CD4-positive, CD25-positive, alpha-beta regulatory T cell (primary cell): ENCODE measurements around the gene MRPS27. TPM values are rescaled to one million over a fixed set of nuclear protein-coding genes. Genes with fewer than 3 reads are reported as not detected.

Experiments used
- ATAC-seq, 2 donors: fragments of 150-1000 bp; cut with Tn5 transposase; one replicate each; pipeline ENCODE4 v1.10.0; 2021; ENCODE audit warnings: low read depth in 2 of 2, moderate number of reproducible peaks in 2 of 2, moderate library complexity in 1 of 2
- DNase-seq, 3 donors: peaks; one replicate each; pipeline versions ENCODE4 v3.0.0 to v3.0.0-alpha.2; 2012 to 2022; ENCODE audit warnings: mixed read lengths in 1 of 3
- H3K27ac ChIP-seq: one replicate; pipeline ENCODE4 v1.7.0; 2013; ENCODE audit warnings: mild to moderate bottlenecking, low read length; ENCODE audit not compliant: insufficient read depth, poor library complexity, severe bottlenecking
- H3K27me3 ChIP-seq: one replicate; pipeline ENCODE4 v1.7.0; 2013; ENCODE audit warnings: low read length; ENCODE audit not compliant: control insufficient read depth, insufficient read depth
- H3K36me3 ChIP-seq: one replicate; pipeline ENCODE4 v1.7.0; 2013; ENCODE audit warnings: mild to moderate bottlenecking, low read length, moderate library complexity; ENCODE audit not compliant: control insufficient read depth, insufficient read depth
- H3K4me1 ChIP-seq: 2 replicates; pipeline ENCODE4 v1.7.0; 2013; ENCODE audit warnings: mild to moderate bottlenecking, low read length; ENCODE audit not compliant: insufficient read depth, control insufficient read depth, poor library complexity, severe bottlenecking
- H3K4me3 ChIP-seq: one replicate; pipeline ENCODE4 v1.7.0; 2013; ENCODE audit warnings: low read depth, mild to moderate bottlenecking, low read length, moderate library complexity
- H3K9me3 ChIP-seq, 2 experiments: 1 replicate in 1 of 2; 2 replicates in 1 of 2; pipeline ENCODE4 v1.7.0; 2013; ENCODE audit warnings: low read length in 2 of 2, mild to moderate bottlenecking in 1 of 2, moderate library complexity in 1 of 2; ENCODE audit not compliant: control insufficient read depth in 2 of 2
- H3K27ac Mint-ChIP-seq, 3 donors: one replicate each; pipeline ENCODE4 v1.8.0; 2020 to 2022; ENCODE audit warnings: mild to moderate bottlenecking in 3 of 3, mixed read lengths in 3 of 3, moderate library complexity in 2 of 3
- H3K27me3 Mint-ChIP-seq: one replicate; pipeline ENCODE4 v1.8.0; 2022; ENCODE audit warnings: mild to moderate bottlenecking, mixed read lengths
- H3K36me3 Mint-ChIP-seq: one replicate; pipeline ENCODE4 v1.8.0; 2020; ENCODE audit warnings: mixed read lengths
- H3K4me1 Mint-ChIP-seq, 4 donors: one replicate each; pipeline ENCODE4 v1.8.0; 2020 to 2022; ENCODE audit warnings: mixed read lengths in 4 of 4, mild to moderate bottlenecking in 1 of 4
- H3K4me3 Mint-ChIP-seq, 4 donors: one replicate each; pipeline ENCODE4 v1.8.0; 2020 to 2022; ENCODE audit warnings: mild to moderate bottlenecking in 4 of 4, mixed read lengths in 4 of 4, moderate library complexity in 3 of 4
- H3K9me3 Mint-ChIP-seq, 7 donors: one replicate each; pipeline ENCODE4 v1.8.0; 2020 to 2022; ENCODE audit warnings: mixed read lengths in 7 of 7, mild to moderate bottlenecking in 3 of 7, moderate library complexity in 2 of 7
- polyA plus RNA-seq, 4 donors: library from polyadenylated mRNA; unstranded; fragments of 300-500 nt; fragmentation: Illumina TruSeq; gene quantifications; one replicate each; pipeline ENCODE4 v1.2.3, GENCODE V29; 2021
- total RNA-seq: library from RNA; stranded (reverse); gene quantifications from one replicate; pipeline ENCODE4 v1.2.3, GENCODE V29; 2022

MRPS27 gene
- total and polyA plus RNA-seq, 5 donors from 2014 or later = 36.2 to 53.1 (median 42.5) TPM

- peaks cover 11 to 25% (median 18%) of the 10 kb centered on the region in 4 donors for H3K4me1 Mint-ChIP-seq
- no peaks in the 10 kb centered on the region for H3K9me3 ChIP-seq
- peaks cover 6% of the 10 kb centered on the region for H3K4me1 ChIP-seq
- H3K27ac ChIP-seq = no peak overlapping the region
- H3K4me3 Mint-ChIP-seq = no peak overlapping the region
- no peaks in the 10 kb centered on the region for H3K27me3 ChIP-seq
- H3K4me3 ChIP-seq = no peak overlapping the region
- no peaks in the 10 kb centered on the region for H3K9me3 Mint-ChIP-seq
- H3K36me3 ChIP-seq = peaks cover 11% of the 10 kb centered on the region
- H3K27ac Mint-ChIP-seq = no peak overlapping the region
- no peaks in the 10 kb centered on the region for H3K27me3 Mint-ChIP-seq
- ATAC-seq = no peak
- DNase-seq = no peak
- peaks cover 23% of the 10 kb centered on the region for H3K36me3 Mint-ChIP-seq
Measured at GRCh38 chr5:72252574-72253155, 67.4 kb downstream of the MRPS27 start.

- H3K9me3 ChIP-seq = no peaks in the 10 kb centered on the region
- H3K27ac ChIP-seq = no peak overlapping the region
- H3K4me1 ChIP-seq = peaks cover 6% of the 10 kb centered on the region
- Mint-ChIP-seq H3K4me3 (no peak overlapping the region), H3K27me3 (no peaks in the 10 kb centered on the region), H3K27ac (no peak overlapping the region), H3K4me1 (peaks cover 11 to 22% (median 16%) of the 10 kb centered on the region in 4 donors), H3K36me3 (peaks cover 19% of the 10 kb centered on the region), H3K9me3 (no peaks in the 10 kb centered on the region)
- H3K36me3 ChIP-seq = peaks cover 9% of the 10 kb centered on the region
- ATAC-seq (no peak), DNase-seq (no peak)
- H3K4me3 ChIP-seq = no peak overlapping the region
- no peaks in the 10 kb centered on the region for H3K27me3 ChIP-seq
Measured at GRCh38 chr5:72252008-72252407, 68.0 kb downstream of the MRPS27 start.

GRCh38 chr5:72251386-72251785 lies 68.7 kb downstream of the MRPS27 start:
- Mint-ChIP-seq H3K4me3 (no peak overlapping the region), H3K36me3 (peaks cover 14% of the 10 kb centered on the region), H3K27ac (peak overlapping the region in 2 of 3 donors; percentile 20 to 47), H3K4me1 (peaks cover 11 to 20% (median 14%) of the 10 kb centered on the region in 4 donors), H3K27me3 (no peaks in the 10 kb centered on the region), H3K9me3 (no peaks in the 10 kb centered on the region)
- H3K9me3 ChIP-seq = no peaks in the 10 kb centered on the region
- peaks cover 5% of the 10 kb centered on the region for H3K36me3 ChIP-seq
- H3K27me3 ChIP-seq = no peaks in the 10 kb centered on the region
- H3K4me1 ChIP-seq = peaks cover under 1% of the 10 kb centered on the region
- no peak for ATAC-seq
- H3K27ac ChIP-seq = no peak overlapping the region
- no peak for DNase-seq
- no peak overlapping the region for H3K4me3 ChIP-seq

- H3K9me3 ChIP-seq = no peaks in the 10 kb centered on the region
- H3K27me3 ChIP-seq = no peaks in the 10 kb centered on the region
- Mint-ChIP-seq H3K9me3 (no peaks in the 10 kb centered on the region), H3K4me1 (peaks cover 6 to 17% (median 15%) of the 10 kb centered on the region in 4 donors), H3K4me3 (no peak overlapping the region), H3K27me3 (no peaks in the 10 kb centered on the region), H3K27ac (peak overlapping the region in 1 of 3 donors; percentile 41), H3K36me3 (peaks cover 9% of the 10 kb centered on the region)
- H3K27ac ChIP-seq = no peak overlapping the region
- H3K4me1 ChIP-seq = no peaks in the 10 kb centered on the region
- no peak overlapping the region for H3K4me3 ChIP-seq
- no peak for ATAC-seq
- no peaks in the 10 kb centered on the region for H3K36me3 ChIP-seq
- no peak for DNase-seq
Measured at GRCh38 chr5:72248410-72248981, 71.5 kb downstream of the MRPS27 start.

GRCh38 chr5:72246954-72247442 lies 73.0 kb downstream of the MRPS27 start:
- no peak overlapping the region for H3K27ac Mint-ChIP-seq
- no peak for DNase-seq
- H3K27ac ChIP-seq = no peak overlapping the region
- no peaks in the 10 kb centered on the region for H3K27me3 ChIP-seq
- peaks cover 6 to 20% (median 18%) of the 10 kb centered on the region in 4 donors for H3K4me1 Mint-ChIP-seq
- H3K9me3 Mint-ChIP-seq = no peaks in the 10 kb centered on the region
- ATAC-seq = no peak
- no peaks in the 10 kb centered on the region for H3K9me3 ChIP-seq
- no peaks in the 10 kb centered on the region for H3K4me1 ChIP-seq
- no peaks in the 10 kb centered on the region for H3K36me3 ChIP-seq
- no peak overlapping the region for H3K4me3 ChIP-seq
- no peak overlapping the region for H3K4me3 Mint-ChIP-seq
- no peaks in the 10 kb centered on the region for H3K27me3 Mint-ChIP-seq
- peaks cover 7% of the 10 kb centered on the region for H3K36me3 Mint-ChIP-seq

GRCh38 chr5:72245951-72246532 lies 74.0 kb downstream of the MRPS27 start:
- peaks cover 8% of the 10 kb centered on the region for H3K36me3 Mint-ChIP-seq
- H3K36me3 ChIP-seq = no peaks in the 10 kb centered on the region
- ATAC-seq = no peak
- no peaks in the 10 kb centered on the region for H3K27me3 Mint-ChIP-seq
- H3K4me3 ChIP-seq = no peak overlapping the region
- H3K27me3 ChIP-seq = no peaks in the 10 kb centered on the region
- no peaks in the 10 kb centered on the region for H3K9me3 Mint-ChIP-seq
- DNase-seq = peak in 1 of 3 donors; percentile 28
- H3K4me1 ChIP-seq = no peaks in the 10 kb centered on the region
- H3K27ac ChIP-seq = no peak overlapping the region
- no peak overlapping the region for H3K4me3 Mint-ChIP-seq
- peaks cover 6 to 25% (median 17%) of the 10 kb centered on the region in 4 donors for H3K4me1 Mint-ChIP-seq
- H3K9me3 ChIP-seq = no peaks in the 10 kb centered on the region
- H3K27ac Mint-ChIP-seq = peak overlapping the region in 1 of 3 donors; percentile 39

GRCh38 chr5:72245546-72245945 lies 74.5 kb downstream of the MRPS27 start:
- H3K4me1 ChIP-seq = no peaks in the 10 kb centered on the region
- H3K36me3 ChIP-seq = no peaks in the 10 kb centered on the region
- Mint-ChIP-seq H3K4me1 (peaks cover 6 to 25% (median 16%) of the 10 kb centered on the region in 4 donors), H3K36me3 (peaks cover 8% of the 10 kb centered on the region), H3K9me3 (no peaks in the 10 kb centered on the region), H3K27me3 (no peaks in the 10 kb centered on the region), H3K4me3 (peak overlapping the region in 1 of 4 donors; percentile 43), H3K27ac (peak overlapping the region in 1 of 3 donors; percentile 39)
- no peaks in the 10 kb centered on the region for H3K9me3 ChIP-seq
- H3K27ac ChIP-seq = no peak overlapping the region
- no peak overlapping the region for H3K4me3 ChIP-seq
- ATAC-seq = no peak
- no peak for DNase-seq
- no peaks in the 10 kb centered on the region for H3K27me3 ChIP-seq
